Pancreas (tissue), 10 donors: ENCODE results near the gene EPHA5. TPM values are rescaled to one million over a fixed set of nuclear protein-coding genes. Genes with fewer than 3 reads are reported as not detected.

Experiments used
- ATAC-seq, 4 donors: fragments of 200-7000 bp; cut with Tn5 transposase; one replicate each; pipeline versions ENCODE4 v1.8.0 to v1.9.1; 2020; ENCODE audit warnings: mild to moderate bottlenecking in 4 of 4, moderate library complexity in 4 of 4
- DNase-seq, 6 donors: peaks; one replicate each; pipeline ENCODE4 v3.0.0-alpha.2; 2020
- FAIRE-seq: peaks from 2 replicates; lab custom pipeline; 2012; peaks lifted over from hg19 to GRCh38; lab: Jason Lieb, UNC
- H3K27ac ChIP-seq, 4 donors: fragments of 200-600 bp; sonication (generic); 1 replicate in 3 of 4; 2 replicates in 1 of 4; pipeline versions ENCODE4 v1.5.0 to v1.8.0; 2020
- H3K27me3 ChIP-seq, 4 donors: fragments of 200-600 bp; one replicate each; pipeline ENCODE4 v1.8.0; 2021
- H3K36me3 ChIP-seq, 3 donors: fragments of 200-600 bp; sonication (generic) in 1 of 3; one replicate each; pipeline versions ENCODE4 v1.5.0 to v1.8.0; 2020 to 2021
- H3K4me1 ChIP-seq, 3 donors: fragments of 200-600 bp; one replicate each; pipeline ENCODE4 v1.8.0; 2021
- H3K4me3 ChIP-seq, 4 donors: fragments of 200-600 bp; sonication (generic) in 2 of 4; one replicate each; pipeline versions ENCODE4 v1.5.0 to v1.8.0; 2020 to 2021
- H3K9me3 ChIP-seq, 4 donors: fragments of 200-600 bp; one replicate each; pipeline ENCODE4 v1.8.0; 2021
- WGBS, 2 donors: extraction: QIAGEN DNeasy Blood & Tissue Kit; methylation state at CpG; one replicate each; pipeline ENCODE4 v1.1.7; 2013; 5-methylcytosine and 5-hydroxymethylcytosine counted together
- intact Hi-C, 3 donors: fragments of 100-400 bp; cut with DNase I; formaldehyde crosslinking; loops; one replicate each; pipeline versions ENCODE4 v1.11.1 to v1.14.2; 2022
- polyA plus RNA-seq, 2 donors: library from polyadenylated mRNA; stranded (reverse); fragments of 200-250 nt; gene quantifications; one replicate each; pipeline ENCODE4 v1.2.3, GENCODE V29; 2013
- total RNA-seq, 6 donors: library from RNA; stranded (reverse); fragmentation: NEBNext Ultra II Directional in 4 of 6; extraction: Animal tissue kit (Norgen Biotek cat#: 25700) in 4 of 6; gene quantifications; one replicate each; pipeline versions ENCODE4 v1.2.1 to v1.2.4, GENCODE V29; 2021 to 2023
- TF ChIP-seq, protein P1 (sequence below), 4 donors: fragments of 200-600 bp; sonication (generic) in 3 of 4; IDR thresholded peaks; one replicate each; pipeline versions ENCODE4 v1.5.0 to v1.8.0; 2021; ENCODE audit warnings: antibody characterized with exemption in 4 of 4
- donor health status: healthy with polysubstance abuse.
- donor health status: DM: no; HTN: no; CAD: no; lungs with moderate emphysema.
- donor health status: DM: no; HTN: no; CAD: no.
- donor health status: control.
- donor health status: control.
- donor health status: Bipolar disorder and iron deficiency.
- donor health status: DM: yes; HTN: yes; CAD: no.
- donor health status: DM: no; HTN: no; CAD: no.
- donor health status: DM: no; HTN: no; CAD: no.
- donor health status: DM: yes; HTN: yes; CAD: no.

Gene EPHA5
- total and polyA plus RNA-seq, 8 donors = under 0.01 to 0.12 TPM; not detected in 6

DNA sequence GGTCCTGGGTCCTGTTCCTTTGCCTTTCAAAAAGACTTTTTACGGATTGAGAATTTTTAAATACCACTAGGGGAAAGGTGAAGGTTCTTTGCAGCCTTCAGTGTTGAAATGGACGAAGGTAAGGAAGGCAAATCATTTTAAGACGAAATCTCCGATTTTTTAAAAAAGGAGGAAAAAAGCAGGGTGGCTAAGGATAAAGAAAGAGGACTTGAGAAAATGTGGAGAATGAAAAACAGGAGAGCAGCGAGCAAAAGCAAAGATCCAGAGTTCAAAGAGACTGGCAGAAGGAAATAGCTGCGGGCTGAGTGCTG, 314 bp downstream of the EPHA5 start:
- Histone ChIP-seq H3K27ac (no peak overlapping the region), H3K4me1 (peaks cover 0 to 10% (median 3%) of the 10 kb centered on the region in 3 donors), H3K36me3 (no peaks in the 10 kb centered on the region), H3K4me3 (peak overlapping the region in 2 of 4 donors; percentile 27 to 44), H3K9me3 (no peaks in the 10 kb centered on the region), H3K27me3 (peaks cover 0 to 21% (median 2%) of the 10 kb centered on the region in 4 donors)
- FAIRE-seq = no peak
- 1% methylated on average over 6 of the region's 6 CpGs for WGBS, 2 donors
- no peak for ATAC-seq
- DNase-seq = no peak
- TF ChIP-seq, protein P1, sequence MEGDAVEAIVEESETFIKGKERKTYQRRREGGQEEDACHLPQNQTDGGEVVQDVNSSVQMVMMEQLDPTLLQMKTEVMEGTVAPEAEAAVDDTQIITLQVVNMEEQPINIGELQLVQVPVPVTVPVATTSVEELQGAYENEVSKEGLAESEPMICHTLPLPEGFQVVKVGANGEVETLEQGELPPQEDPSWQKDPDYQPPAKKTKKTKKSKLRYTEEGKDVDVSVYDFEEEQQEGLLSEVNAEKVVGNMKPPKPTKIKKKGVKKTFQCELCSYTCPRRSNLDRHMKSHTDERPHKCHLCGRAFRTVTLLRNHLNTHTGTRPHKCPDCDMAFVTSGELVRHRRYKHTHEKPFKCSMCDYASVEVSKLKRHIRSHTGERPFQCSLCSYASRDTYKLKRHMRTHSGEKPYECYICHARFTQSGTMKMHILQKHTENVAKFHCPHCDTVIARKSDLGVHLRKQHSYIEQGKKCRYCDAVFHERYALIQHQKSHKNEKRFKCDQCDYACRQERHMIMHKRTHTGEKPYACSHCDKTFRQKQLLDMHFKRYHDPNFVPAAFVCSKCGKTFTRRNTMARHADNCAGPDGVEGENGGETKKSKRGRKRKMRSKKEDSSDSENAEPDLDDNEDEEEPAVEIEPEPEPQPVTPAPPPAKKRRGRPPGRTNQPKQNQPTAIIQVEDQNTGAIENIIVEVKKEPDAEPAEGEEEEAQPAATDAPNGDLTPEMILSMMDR (IDR thresholded peaks at IDR 0.05) = no peak
- intact Hi-C loops = no loop called here

GRCh38 chr4:65669111-65670019, 924 bp downstream of the EPHA5 start:
- DNase-seq (peak in 3 of 6 donors; percentile 13 to 76 (median 59)), FAIRE-seq (no peak), ATAC-seq (peak; percentile 21 to 32 (median 22))
- Histone ChIP-seq H3K27ac (no peak overlapping the region), H3K4me3 (peak overlapping the region in 2 of 4 donors; percentile 27 to 44), H3K4me1 (peaks cover 0 to 10% (median 3%) of the 10 kb centered on the region in 3 donors), H3K36me3 (no peaks in the 10 kb centered on the region), H3K9me3 (no peaks in the 10 kb centered on the region), H3K27me3 (peaks cover 0 to 25% (median 2%) of the 10 kb centered on the region in 4 donors)
- TF ChIP-seq, protein P1 (IDR thresholded peaks at IDR 0.05) = no peak
- WGBS, 2 donors = 3% methylated on average over 47 to 60 of the region's 60 CpGs
- intact Hi-C loops = no loop called here

DNA sequence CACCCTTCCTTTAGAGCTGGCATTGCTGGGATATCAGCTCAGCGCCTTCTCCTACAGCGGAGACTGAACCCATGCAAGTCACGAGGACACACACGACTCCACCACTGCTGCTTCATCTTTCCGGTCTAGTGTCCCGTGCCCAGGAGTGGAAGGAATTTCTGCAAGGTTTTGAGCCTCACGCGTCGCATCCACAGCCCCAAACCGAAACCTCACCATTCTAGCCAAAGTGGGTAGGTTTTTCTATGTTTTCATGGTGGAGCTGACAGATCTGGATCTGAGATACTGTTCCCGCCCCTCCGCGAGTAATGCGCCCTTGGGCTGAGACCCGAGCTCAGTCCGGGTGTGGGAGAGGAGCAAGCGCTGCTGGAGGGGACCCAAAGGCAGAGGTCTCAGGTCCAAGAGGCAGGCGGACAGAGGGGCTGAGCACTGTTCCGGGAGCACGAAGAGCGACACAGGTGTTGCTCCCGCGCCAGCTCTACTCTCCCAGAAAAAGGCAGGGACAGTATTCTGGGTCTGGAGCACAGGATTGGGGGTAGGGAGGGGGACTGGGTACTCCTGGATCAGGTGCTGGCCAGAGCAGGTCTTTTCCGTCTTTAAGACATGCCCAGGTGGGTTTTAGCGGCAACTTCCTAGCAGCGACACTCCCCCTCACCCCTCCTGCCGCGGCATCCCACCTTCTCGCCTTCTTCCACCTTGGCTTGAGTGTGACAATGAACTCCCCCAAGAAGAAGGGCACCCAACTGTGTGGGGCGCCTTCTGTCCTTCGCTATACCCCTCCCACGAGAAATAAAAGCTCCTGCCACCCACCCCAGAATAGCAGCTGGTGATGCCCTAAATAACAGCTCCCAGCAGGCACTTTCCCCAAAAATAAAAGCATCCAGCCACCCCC, 1.8 kb downstream of the EPHA5 start:
- Histone ChIP-seq H3K4me1 (peaks cover 0 to 10% (median 3%) of the 10 kb centered on the region in 3 donors), H3K4me3 (peak overlapping the region in 2 of 4 donors; percentile 9 to 44), H3K27ac (no peak overlapping the region), H3K27me3 (peaks cover 4 to 32% (median 6%) of the 10 kb centered on the region in 4 donors), H3K9me3 (no peaks in the 10 kb centered on the region), H3K36me3 (no peaks in the 10 kb centered on the region)
- WGBS, 2 donors = 6% methylated on average over 32 of the region's 32 CpGs
- peak in 4 of 6 donors; percentile 9 to 58 (median 34) for DNase-seq
- intact Hi-C loops = no loop called here
- TF ChIP-seq, protein P1 (IDR thresholded peaks at IDR 0.05) = no peak
- peak in 3 of 4 donors; percentile 35 to 51 (median 39) for ATAC-seq
- FAIRE-seq = no peak

DNA sequence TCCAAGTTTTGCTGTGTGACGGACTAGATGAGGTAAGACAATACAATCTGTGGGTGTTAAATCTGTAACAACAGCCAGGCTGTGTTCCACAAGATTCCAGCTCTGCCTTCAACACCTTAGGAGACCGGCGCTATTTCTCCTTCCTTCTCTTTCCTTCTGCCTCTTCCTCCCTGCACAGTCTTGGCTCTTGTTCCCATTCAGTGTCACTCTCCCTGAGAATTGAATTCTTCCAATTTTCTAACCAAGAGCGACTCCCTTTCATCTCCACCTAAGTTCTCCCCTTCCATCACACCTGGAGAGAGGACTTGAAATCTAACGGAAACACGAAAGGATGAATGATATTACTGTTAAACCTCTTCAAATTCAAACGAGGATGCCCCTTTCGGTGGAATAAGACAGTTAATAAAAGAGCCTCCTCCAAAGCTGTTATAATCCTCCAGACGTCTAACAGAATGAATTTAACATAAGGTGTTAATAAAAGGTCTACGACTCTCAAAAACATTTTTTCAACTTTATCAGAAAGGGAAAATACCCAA, 2.7 kb downstream of the EPHA5 start:
- H3K27me3 ChIP-seq = peaks cover 4 to 40% (median 6%) of the 10 kb centered on the region in 4 donors
- 23 to 29% methylated on average over 10 of the region's 10 CpGs for WGBS, 2 donors

More for the DNA sequence above, 2.7 kb downstream of the EPHA5 start:
- Histone ChIP-seq H3K4me3 (peak overlapping the region in 1 of 4 donors; percentile 44), H3K4me1 (peaks cover 0 to 10% (median 3%) of the 10 kb centered on the region in 3 donors), H3K36me3 (no peaks in the 10 kb centered on the region), H3K9me3 (no peaks in the 10 kb centered on the region), H3K27ac (no peak overlapping the region)
- intact Hi-C loops = no loop called here
- FAIRE-seq (no peak), DNase-seq (no peak), ATAC-seq (no peak)
- TF ChIP-seq, protein P1 (IDR thresholded peaks at IDR 0.05) = no peak
